Mesendoderm (in vitro differentiated cells): ENCODE measurements around the gene MACROD2.

Experiments used
- DNase-seq: peaks from one replicate; pipeline ENCODE4 v3.0.0; 2013
- H2AK5ac ChIP-seq: 2 replicates; pipeline ENCODE4 v1.6.1; 2013; ENCODE audit warnings: low read length, inconsistent platforms
- H2BK120ac ChIP-seq: 2 replicates; pipeline ENCODE4 v1.6.1; 2013; ENCODE audit warnings: low read depth, mild to moderate bottlenecking, low read length, moderate library complexity, mixed read lengths
- H2BK15ac ChIP-seq: replicated peaks from 2 replicates; pipeline ENCODE4 v1.6.1; 2013; ENCODE audit warnings: low read depth, mild to moderate bottlenecking, moderate library complexity
- H2BK5ac ChIP-seq: 2 replicates; pipeline ENCODE4 v1.6.1; 2013; ENCODE audit warnings: low read length, inconsistent platforms
- H3K18ac ChIP-seq: 2 replicates; pipeline ENCODE4 v1.6.1; 2013; ENCODE audit warnings: mild to moderate bottlenecking, low read length, mixed read lengths
- H3K23ac ChIP-seq: one replicate; pipeline ENCODE4 v1.6.1; 2013; ENCODE audit warnings: low read length
- H3K27ac ChIP-seq: 2 replicates; pipeline ENCODE4 v1.5.1; 2013; ENCODE audit warnings: low read depth, mild to moderate bottlenecking, inconsistent platforms, low read length, moderate library complexity
- H3K27me3 ChIP-seq: 2 replicates; pipeline ENCODE4 v1.6.1; 2013; ENCODE audit warnings: low read length, control low read depth, mild to moderate bottlenecking, inconsistent platforms; ENCODE audit not compliant: insufficient read depth, poor library complexity
- H3K36me3 ChIP-seq: 2 replicates; pipeline ENCODE4 v1.6.1; 2013; ENCODE audit warnings: low read length, inconsistent platforms; ENCODE audit not compliant: control insufficient read depth, insufficient read depth
- H3K4ac ChIP-seq: one replicate; pipeline ENCODE4 v1.6.1; 2013; ENCODE audit warnings: low read depth, mild to moderate bottlenecking, low read length, moderate library complexity
- H3K4me1 ChIP-seq: 2 replicates; pipeline ENCODE4 v1.6.1; 2013; ENCODE audit warnings: low read depth, low read length, inconsistent platforms; ENCODE audit not compliant: control insufficient read depth
- H3K4me2 ChIP-seq: 2 replicates; pipeline ENCODE4 v1.6.1; 2013; ENCODE audit warnings: low read length
- H3K4me3 ChIP-seq: 2 replicates; pipeline ENCODE4 v1.5.1; 2013; ENCODE audit warnings: mild to moderate bottlenecking, low read length
- H3K56ac ChIP-seq: one replicate; pipeline ENCODE4 v1.6.1; 2013; ENCODE audit warnings: low read length
- H3K79me1 ChIP-seq: 2 replicates; pipeline ENCODE4 v1.6.1; 2013; ENCODE audit warnings: low read length, inconsistent platforms
- H3K79me2 ChIP-seq: 2 replicates; pipeline ENCODE4 v1.6.1; 2013; ENCODE audit warnings: mild to moderate bottlenecking, low read length; ENCODE audit not compliant: control insufficient read depth, insufficient read depth
- H3K9ac ChIP-seq: 2 replicates; pipeline ENCODE4 v1.6.1; 2013; ENCODE audit warnings: low read length, inconsistent platforms
- H4K5ac ChIP-seq: one replicate; pipeline ENCODE4 v1.6.1; 2013; ENCODE audit warnings: low read length
- H4K8ac ChIP-seq: one replicate; pipeline ENCODE4 v1.6.1; 2013; ENCODE audit warnings: low read depth, mild to moderate bottlenecking, control low read depth, low read length, moderate library complexity
- WGBS: extraction: QIAGEN DNeasy Blood & Tissue Kit; methylation state at CpG from one replicate; pipeline ENCODE4 v1.1.7; 2013; ENCODE audit warnings: low lambda C conversion rate, missing lambda C conversion rate; ENCODE audit not compliant: insufficient coverage; ENCODE audit errors: extremely low coverage; 5-methylcytosine and 5-hydroxymethylcytosine counted together

MACROD2 gene

DNA sequence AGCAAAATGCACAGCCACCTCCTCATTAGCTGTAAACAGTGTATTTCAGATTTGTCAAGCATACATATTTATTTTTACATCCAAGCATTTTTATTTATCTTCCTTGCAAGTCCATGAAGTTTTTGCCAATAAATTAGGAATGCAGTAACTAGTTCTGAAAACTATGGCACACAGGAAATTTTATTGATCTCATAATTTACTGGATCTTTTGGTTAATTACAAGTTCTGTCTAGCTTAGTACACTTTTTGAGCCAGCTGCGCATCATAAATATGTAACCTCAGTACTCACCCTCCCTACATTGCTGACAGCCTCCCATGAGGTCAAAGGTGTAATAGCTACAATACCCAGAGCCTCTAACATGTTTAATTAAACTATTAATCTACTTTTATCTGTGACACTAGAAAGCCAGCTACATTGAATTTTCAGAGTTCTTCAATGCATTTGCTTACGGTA is 1679.8 kb downstream of the MACROD2 start:
- Histone ChIP-seq H3K36me3 (no peaks in the 10 kb centered on the region), H3K23ac (no peak overlapping the region), H3K4me2 (no peak overlapping the region), H3K4me1 (no peaks in the 10 kb centered on the region), H3K79me1 (no peaks in the 10 kb centered on the region), H3K27me3 (no peaks in the 10 kb centered on the region), H3K27ac (no peak overlapping the region), H4K5ac (no peak overlapping the region), H2BK120ac (no peak overlapping the region), H4K8ac (no peak overlapping the region), H2BK5ac (no peak overlapping the region), H3K4ac (no peak overlapping the region), H3K9ac (no peak overlapping the region), H2BK15ac (no peak overlapping the region), H3K79me2 (no peaks in the 10 kb centered on the region), H3K4me3 (no peak overlapping the region), H3K18ac (no peak overlapping the region), H2AK5ac (no peak overlapping the region), H3K56ac (no peak overlapping the region)
- no CpG with 5 or more reads among the region's 2 CpGs for WGBS
- no peak for DNase-seq

DNA sequence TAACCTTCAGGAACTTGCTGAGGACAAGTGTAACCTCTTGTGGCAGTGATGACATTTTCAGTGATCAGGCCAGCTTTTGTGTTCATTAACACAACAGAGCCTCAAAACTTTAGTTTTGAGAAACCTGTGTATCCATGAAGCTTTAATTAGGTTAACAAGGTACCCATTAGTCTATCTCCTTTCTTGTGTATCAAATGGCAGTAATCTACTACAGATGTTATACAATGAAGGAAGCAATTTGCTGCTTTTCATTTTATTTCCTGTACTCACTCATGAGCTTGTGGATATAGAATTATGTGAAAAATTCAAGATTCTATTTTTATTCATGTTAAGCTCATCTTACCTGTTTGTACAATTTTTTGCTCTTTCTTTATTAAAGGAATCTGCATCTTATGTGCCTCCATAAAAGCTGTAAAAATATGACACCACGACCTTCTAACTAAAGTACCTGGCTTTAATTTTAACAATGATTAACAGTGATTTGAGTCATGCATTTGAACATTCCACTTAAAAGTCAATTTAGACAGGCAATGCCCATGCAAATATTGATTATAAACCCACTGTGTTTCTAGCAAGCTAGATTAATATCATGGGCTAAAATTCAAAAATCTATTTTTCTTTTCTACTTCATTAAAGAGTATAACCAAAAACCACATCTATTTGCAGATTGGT is 1680.6 kb downstream of the MACROD2 start:
- WGBS = no CpG with 5 or more reads among the region's 1 CpG
- H3K79me1 ChIP-seq = no peaks in the 10 kb centered on the region

GRCh38 chr20:15676815-15677214 is 1681.5 kb downstream of the MACROD2 start:
- Histone ChIP-seq H4K8ac (no peak overlapping the region), H2BK5ac (no peak overlapping the region), H3K4ac (no peak overlapping the region), H3K27me3 (no peaks in the 10 kb centered on the region), H3K79me1 (no peaks in the 10 kb centered on the region), H3K56ac (no peak overlapping the region), H2BK120ac (no peak overlapping the region), H4K5ac (no peak overlapping the region), H3K9ac (no peak overlapping the region), H3K23ac (no peak overlapping the region), H3K18ac (no peak overlapping the region), H3K4me3 (no peak overlapping the region), H3K79me2 (no peaks in the 10 kb centered on the region), H2BK15ac (no peak overlapping the region), H3K4me1 (no peaks in the 10 kb centered on the region), H3K27ac (no peak overlapping the region), H3K36me3 (no peaks in the 10 kb centered on the region), H3K4me2 (no peak overlapping the region), H2AK5ac (no peak overlapping the region)
- no peak for DNase-seq
- no CpG with 5 or more reads among the region's 2 CpGs for WGBS

More for the DNA sequence above, 1680.6 kb downstream of the MACROD2 start:
- no peaks in the 10 kb centered on the region for H3K27me3 ChIP-seq
- no peak overlapping the region for H3K4ac ChIP-seq
- no peak overlapping the region for H3K9ac ChIP-seq
- no peaks in the 10 kb centered on the region for H3K4me1 ChIP-seq
- no peak overlapping the region for H3K4me2 ChIP-seq
- no peak for DNase-seq
- H3K23ac ChIP-seq = no peak overlapping the region
- no peak overlapping the region for H2BK15ac ChIP-seq
- H4K5ac ChIP-seq = no peak overlapping the region
- H3K18ac ChIP-seq = no peak overlapping the region
- H3K56ac ChIP-seq = no peak overlapping the region
- no peak overlapping the region for H2AK5ac ChIP-seq
- no peak overlapping the region for H2BK5ac ChIP-seq
- H2BK120ac ChIP-seq = no peak overlapping the region
- no peak overlapping the region for H3K27ac ChIP-seq
- H3K4me3 ChIP-seq = no peak overlapping the region
- no peaks in the 10 kb centered on the region for H3K79me2 ChIP-seq
- H4K8ac ChIP-seq = no peak overlapping the region
- no peaks in the 10 kb centered on the region for H3K36me3 ChIP-seq

DNA sequence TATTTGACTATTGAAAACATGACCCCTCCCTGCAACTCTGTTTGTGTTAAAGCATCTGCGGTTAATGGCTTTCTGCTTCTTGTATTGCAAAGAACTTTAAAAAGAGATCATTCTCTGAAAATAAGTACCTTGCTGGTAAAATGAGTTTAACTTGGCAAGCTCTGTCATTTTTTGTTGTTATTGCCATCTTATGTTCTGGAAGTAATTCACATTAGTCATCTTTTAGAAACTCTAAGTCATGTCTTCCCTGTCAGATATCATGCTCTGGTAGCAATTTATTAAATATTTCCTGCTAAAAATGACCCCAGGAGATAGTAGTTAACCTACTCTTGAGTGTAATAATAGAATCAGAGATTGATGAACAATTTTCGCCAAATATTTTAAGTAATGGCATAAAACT is 1687.4 kb downstream of the MACROD2 start:
- Histone ChIP-seq H3K18ac (no peak overlapping the region), H3K4ac (no peak overlapping the region), H3K79me1 (no peaks in the 10 kb centered on the region), H3K4me3 (no peak overlapping the region), H3K4me1 (no peaks in the 10 kb centered on the region), H3K56ac (no peak overlapping the region), H4K5ac (no peak overlapping the region), H4K8ac (no peak overlapping the region), H3K27me3 (no peaks in the 10 kb centered on the region), H3K36me3 (no peaks in the 10 kb centered on the region), H2BK120ac (no peak overlapping the region), H2BK15ac (no peak overlapping the region), H3K79me2 (no peaks in the 10 kb centered on the region), H2BK5ac (no peak overlapping the region), H3K27ac (no peak overlapping the region), H3K23ac (no peak overlapping the region), H3K4me2 (no peak overlapping the region), H3K9ac (no peak overlapping the region), H2AK5ac (no peak overlapping the region)
- no peak for DNase-seq
- WGBS = no CpG with 5 or more reads among the region's 2 CpGs

- no peak overlapping the region for H2BK5ac ChIP-seq
- no peak overlapping the region for H3K9ac ChIP-seq
- WGBS = no CpG with 5 or more reads among the region's 1 CpG
- no peak overlapping the region for H4K5ac ChIP-seq
- H3K79me1 ChIP-seq = no peaks in the 10 kb centered on the region
- H3K18ac ChIP-seq = no peak overlapping the region
- no peaks in the 10 kb centered on the region for H3K79me2 ChIP-seq
- H3K36me3 ChIP-seq = no peaks in the 10 kb centered on the region
- DNase-seq = no peak
- H3K23ac ChIP-seq = no peak overlapping the region
- no peak overlapping the region for H3K4me3 ChIP-seq
- H3K27ac ChIP-seq = no peak overlapping the region
- no peak overlapping the region for H4K8ac ChIP-seq
- H2AK5ac ChIP-seq = no peak overlapping the region
- H3K4me1 ChIP-seq = no peaks in the 10 kb centered on the region
- no peak overlapping the region for H2BK120ac ChIP-seq
- no peak overlapping the region for H3K4me2 ChIP-seq
- H3K56ac ChIP-seq = no peak overlapping the region
- no peak overlapping the region for H2BK15ac ChIP-seq
- H3K27me3 ChIP-seq = no peaks in the 10 kb centered on the region
- H3K4ac ChIP-seq = no peak overlapping the region
Observed at GRCh38 chr20:15692570-15692969, 1697.3 kb downstream of the MACROD2 start.
